ENCODE data around the gene RMRP. TPM values are rescaled to one million over a fixed set of nuclear protein-coding genes. Genes with fewer than 3 reads are reported as not detected.
A peak's percentile ranks its signal among the peaks of the same experiment; 100 is the strongest.

RMRP gene
- total and polyA plus RNA-seq, 2 of the 4 experiments (the other 2 are of a cell fraction) = 39.7 to 13,690 TPM

DNA sequence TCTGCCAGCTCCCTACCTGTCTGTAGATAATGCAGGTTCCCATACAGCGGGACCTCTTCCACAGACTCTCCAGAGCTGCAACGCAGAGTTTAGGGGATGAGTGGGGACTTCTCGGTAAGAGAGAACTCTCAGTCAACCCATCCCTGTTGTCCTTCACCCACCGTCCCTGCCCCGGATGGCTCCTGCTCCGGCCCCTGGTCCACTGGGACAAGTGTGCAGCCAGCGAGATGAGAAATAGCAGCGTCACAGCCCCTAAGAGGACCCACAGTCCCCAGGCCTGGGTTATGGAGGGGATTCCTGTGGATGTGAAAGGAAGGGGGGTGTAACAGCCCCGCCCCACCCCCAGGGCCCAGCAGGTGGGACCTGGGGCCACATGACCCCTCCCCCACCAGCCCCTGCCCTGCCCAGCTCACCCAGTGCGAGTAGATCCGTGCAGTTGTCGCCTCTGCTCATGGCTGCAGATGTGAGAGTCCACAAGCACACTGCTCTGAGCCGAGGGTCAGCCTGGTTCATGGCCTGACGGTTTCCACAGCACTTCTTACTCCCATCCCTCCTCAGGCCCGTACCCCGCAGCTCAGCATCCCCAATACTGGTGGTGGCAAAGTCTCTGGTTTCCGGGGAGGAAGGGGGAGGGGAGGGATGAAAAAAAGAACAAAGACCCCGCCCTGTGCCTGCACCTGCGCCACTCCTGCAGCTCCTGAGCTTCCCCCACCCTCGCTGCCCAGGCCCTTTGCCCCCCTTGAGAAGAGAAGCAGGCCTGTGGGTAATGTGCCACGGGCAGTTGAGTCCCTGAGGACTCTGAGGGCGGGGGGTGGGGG, 7.3 kb downstream of the RMRP start, which contains the start of gene SIT1 (continued):
- no peak for TF ChIP-seq NFE2L2 (IDR thresholded peaks at IDR 0.05; ENCODE audit: low read depth, low read length)

DNA sequence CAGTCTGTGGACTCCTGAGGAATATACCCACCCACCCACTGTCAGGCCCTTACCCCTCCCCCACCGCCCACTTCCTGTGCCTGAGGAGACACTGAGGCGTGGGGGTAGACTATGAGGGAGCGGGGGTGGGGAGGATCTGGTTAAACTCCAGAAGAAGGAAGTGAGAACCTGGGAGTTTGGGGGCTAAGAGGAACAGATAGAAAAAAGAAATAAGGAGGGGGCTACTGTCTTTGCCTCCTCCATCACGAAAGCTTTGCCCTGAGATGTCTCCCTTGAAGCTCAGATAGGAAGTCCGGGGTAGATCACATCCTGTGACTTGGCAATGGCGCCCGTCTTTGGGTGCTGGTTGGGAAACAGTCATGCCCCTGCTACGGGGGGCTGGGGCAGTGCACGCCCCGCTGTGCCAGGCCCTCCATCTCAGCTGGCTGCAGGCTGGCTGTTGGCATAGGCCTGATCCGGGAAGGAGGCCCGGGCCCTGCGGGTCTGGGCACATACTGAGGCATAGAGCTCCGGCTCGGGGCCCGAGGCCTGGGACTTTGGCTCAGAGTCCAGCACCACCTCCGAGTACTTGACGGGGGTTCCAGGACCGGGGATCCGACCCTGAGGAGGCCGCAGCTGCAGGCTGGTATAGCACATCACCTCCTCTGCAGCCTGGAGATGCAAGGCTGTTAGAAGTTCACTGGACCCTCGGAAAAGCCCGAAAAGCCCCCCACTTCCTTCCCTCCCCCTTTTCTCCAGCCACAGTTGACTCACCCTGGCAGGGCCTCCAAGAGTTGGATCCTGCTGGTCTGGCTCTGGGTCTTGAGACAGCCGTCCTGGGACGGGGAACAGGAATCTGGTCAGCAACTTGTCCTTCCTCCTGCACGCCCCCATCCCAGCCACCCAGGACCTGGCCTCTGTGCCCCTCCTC, 8.1 kb downstream of the RMRP start:
- Histone ChIP-seq H2BK120ac (ENCODE audit: low read depth, low read length) (no peak overlapping the region), H2AFZ (replicated peaks; ENCODE audit: low read length, poor library complexity) (peak overlapping the region; percentile 73), H3K4ac (ENCODE audit: low read depth, low read length) (no peak overlapping the region), H3K27me3 (ENCODE audit: control insufficient read depth, insufficient read depth, low read length) (no peaks in the 10 kb centered on the region), H3K27ac (ENCODE audit: insufficient read depth, low read length) (no peak overlapping the region), H2AK9ac (replicated peaks; ENCODE audit: low read depth, low read length, poor library complexity) (no peak overlapping the region), H4K20me1 (ENCODE audit: insufficient read depth, low read length) (no peaks in the 10 kb centered on the region), H4K5ac (ENCODE audit: low read depth, low read length) (no peak overlapping the region), H4K91ac (ENCODE audit: insufficient read depth, low read depth, low read length) (no peak overlapping the region), H3K36me3 (ENCODE audit: control insufficient read depth, insufficient read depth, low read length) (no peaks in the 10 kb centered on the region), H3K18ac (ENCODE audit: low read depth, low read length) (no peak overlapping the region), H3K56ac (ENCODE audit: extremely low read depth, insufficient read depth, low read length) (no peak overlapping the region), H3K79me1 (ENCODE audit: low read depth in 1 of 2, low read length in 2 of 2) (0 out of 4 replicates have a peak, but pooled peaks cover 0 to 4% of the 10 kb centered on the region in 2 experiments), H3K23ac (ENCODE audit: low read depth, low read length) (no peak overlapping the region), H2BK15ac (ENCODE audit: low read depth, low read length) (no peak overlapping the region), H3K4me2 (ENCODE audit: low read depth, low read length) (no peak overlapping the region), H4K8ac (ENCODE audit: low read depth in 2 of 2, low read length in 2 of 2) (no peak overlapping the region; a peak in 1 of 4 replicates), H2BK20ac (ENCODE audit: low read depth, low read length) (no peak overlapping the region), H3K14ac (replicated peaks; ENCODE audit: low read depth, low read length) (no peak overlapping the region), H2AK5ac (ENCODE audit: low read depth, low read length) (no peak overlapping the region), H3K4me3 (ENCODE audit: insufficient read depth, low read depth, low read length) (no peak overlapping the region), H3K9me1 (ENCODE audit: insufficient read depth, low read length) (peaks cover 4% of the 10 kb centered on the region; the same call in 1 of the 2 replicates), H3K9me3 (ENCODE audit: control insufficient read depth, insufficient read depth, low read length) (no peaks in the 10 kb centered on the region), H2BK5ac (ENCODE audit: low read depth, low read length, poor library complexity, severe bottlenecking) (no peak overlapping the region), H3K9ac (ENCODE audit: low read depth, low read length) (no peak overlapping the region), H3K4me1 (ENCODE audit: control insufficient read depth, insufficient read depth, low read length) (peaks cover 14% of the 10 kb centered on the region)
- TF ChIP-seq, protein P1, sequence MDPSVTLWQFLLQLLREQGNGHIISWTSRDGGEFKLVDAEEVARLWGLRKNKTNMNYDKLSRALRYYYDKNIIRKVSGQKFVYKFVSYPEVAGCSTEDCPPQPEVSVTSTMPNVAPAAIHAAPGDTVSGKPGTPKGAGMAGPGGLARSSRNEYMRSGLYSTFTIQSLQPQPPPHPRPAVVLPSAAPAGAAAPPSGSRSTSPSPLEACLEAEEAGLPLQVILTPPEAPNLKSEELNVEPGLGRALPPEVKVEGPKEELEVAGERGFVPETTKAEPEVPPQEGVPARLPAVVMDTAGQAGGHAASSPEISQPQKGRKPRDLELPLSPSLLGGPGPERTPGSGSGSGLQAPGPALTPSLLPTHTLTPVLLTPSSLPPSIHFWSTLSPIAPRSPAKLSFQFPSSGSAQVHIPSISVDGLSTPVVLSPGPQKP (IDR thresholded peaks at IDR 0.05; ENCODE audit: borderline replicate concordance, low read depth, low read length) = no peak
- TF ChIP-seq POLR2A (IDR thresholded peaks at IDR 0.05; ENCODE audit: low read depth, low read length) (no peak), CEBPB (IDR thresholded peaks at IDR 0.05; ENCODE audit: low read depth, low read length) (no peak), FOS (IDR thresholded peaks at IDR 0.05; ENCODE audit: low read depth, low read length) (no peak), BHLHE40 (IDR thresholded peaks at IDR 0.05; ENCODE audit: low read depth, low read length) (no peak), SMC3 (IDR thresholded peaks at IDR 0.05; ENCODE audit: low read depth, low read length) (no peak), MXI1 (IDR thresholded peaks at IDR 0.05; ENCODE audit: borderline replicate concordance, low read depth, low read length) (no peak), MAFK (IDR thresholded peaks at IDR 0.05; ENCODE audit: low read depth, low read length) (no peak), NFE2L2 (IDR thresholded peaks at IDR 0.05; ENCODE audit: low read depth, low read length) (no peak), RAD21 (IDR thresholded peaks at IDR 0.05; ENCODE audit: low read length) (no peak)
- TF ChIP-seq, protein P2, sequence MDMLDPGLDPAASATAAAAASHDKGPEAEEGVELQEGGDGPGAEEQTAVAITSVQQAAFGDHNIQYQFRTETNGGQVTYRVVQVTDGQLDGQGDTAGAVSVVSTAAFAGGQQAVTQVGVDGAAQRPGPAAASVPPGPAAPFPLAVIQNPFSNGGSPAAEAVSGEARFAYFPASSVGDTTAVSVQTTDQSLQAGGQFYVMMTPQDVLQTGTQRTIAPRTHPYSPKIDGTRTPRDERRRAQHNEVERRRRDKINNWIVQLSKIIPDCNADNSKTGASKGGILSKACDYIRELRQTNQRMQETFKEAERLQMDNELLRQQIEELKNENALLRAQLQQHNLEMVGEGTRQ (IDR thresholded peaks at IDR 0.05; ENCODE audit: low read depth, low read length) = no peak
- intact Hi-C loops (cut with micrococcal nuclease) = loop anchor here (10.0 kb wide), 2 partner anchors 165 kb away; partner anchors contain the start of genes HINT2 and SPAG8
- dilution Hi-C loops (cut with HindIII; ENCODE audit: low sequenced_read_pairs, unreplicated experiment) = no loop called here
- in situ Hi-C loops (cut with MboI; ENCODE audit: low sequenced_read_pairs) = loop anchor here (10.0 kb wide), 1 partner anchor 145 kb away; no protein-coding TSS in a partner anchor
- BruUV-seq (replicated peaks) = no TSS peak
- 86% methylated on average over 7 of the region's 26 CpGs; no CpG with 5 or more reads in 1 of the 2 experiments for WGBS, 2 experiments (ENCODE audit: extremely low coverage in 2 of 2, insufficient read length in 1 of 2)
- DNase-seq (no peak), ATAC-seq (ENCODE audit: low read depth) (no peak)
- ChIA-PET CTCF (interaction anchor here (1.5 kb wide), 1 partner anchor 8 kb away, joined by 3 read pairs; the partner anchor contains the start of genes CCDC107 and RMRP), POLR2A (ENCODE audit: unreplicated experiment) (no interaction called here)
